ENCODE measurements around the gene TLE2.
"Not testable (repeated sequence)": the region's sequence is repeated elsewhere in the genome, so short reads cannot be mapped to it uniquely, and the experiment has no call there.

TLE2 gene

DNA sequence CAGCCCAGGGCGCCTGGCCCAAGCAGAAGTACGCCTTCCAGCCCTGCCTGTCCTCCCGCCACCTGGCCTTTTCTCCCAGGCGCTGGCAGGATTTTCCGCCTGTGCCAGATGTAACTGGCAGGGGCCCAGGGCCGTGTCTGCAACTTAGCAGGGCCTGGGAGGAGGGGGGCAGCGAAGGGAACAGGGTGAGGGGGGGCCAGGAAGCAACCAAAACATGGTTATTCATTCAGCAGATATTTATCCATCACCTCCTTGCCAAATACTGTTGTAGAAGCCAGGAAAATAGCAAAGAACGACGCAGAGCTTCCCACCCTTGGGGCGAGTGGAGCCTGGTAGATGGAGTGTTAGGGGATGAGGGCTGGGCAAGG, 46.1 kb downstream of the TLE2 start:
- no peak for DNase-seq (ENCODE audit: low spot score)

DNA sequence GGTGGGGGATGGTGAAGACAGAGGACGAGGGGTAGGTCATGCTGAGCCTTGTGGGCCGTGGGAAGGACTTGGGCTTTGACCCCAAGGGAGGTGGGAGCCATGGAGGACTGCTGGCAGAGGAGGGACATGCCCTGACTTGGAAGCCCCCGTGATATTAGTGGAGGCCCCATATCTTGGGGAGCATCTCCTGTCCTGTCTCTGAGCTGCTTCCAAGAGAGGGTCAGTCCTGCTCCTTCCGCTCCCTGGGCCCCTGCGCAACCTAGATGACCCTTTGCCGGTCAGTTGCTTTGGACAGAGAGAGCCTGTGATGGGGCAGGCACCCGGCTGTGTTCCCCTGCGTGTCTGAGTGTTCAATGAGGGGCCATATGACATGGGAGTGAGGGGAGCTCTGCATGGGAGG, 46.5 kb downstream of the TLE2 start:
- no peak for DNase-seq (ENCODE audit: low spot score)

- no peak for DNase-seq (ENCODE audit: low spot score)
Measured at GRCh38 chr19:2981898-2982297, 47.2 kb downstream of the TLE2 start.

- no peak for DNase-seq (ENCODE audit: low spot score)
Measured at GRCh38 chr19:2978772-2979171, 50.3 kb downstream of the TLE2 start.

DNA sequence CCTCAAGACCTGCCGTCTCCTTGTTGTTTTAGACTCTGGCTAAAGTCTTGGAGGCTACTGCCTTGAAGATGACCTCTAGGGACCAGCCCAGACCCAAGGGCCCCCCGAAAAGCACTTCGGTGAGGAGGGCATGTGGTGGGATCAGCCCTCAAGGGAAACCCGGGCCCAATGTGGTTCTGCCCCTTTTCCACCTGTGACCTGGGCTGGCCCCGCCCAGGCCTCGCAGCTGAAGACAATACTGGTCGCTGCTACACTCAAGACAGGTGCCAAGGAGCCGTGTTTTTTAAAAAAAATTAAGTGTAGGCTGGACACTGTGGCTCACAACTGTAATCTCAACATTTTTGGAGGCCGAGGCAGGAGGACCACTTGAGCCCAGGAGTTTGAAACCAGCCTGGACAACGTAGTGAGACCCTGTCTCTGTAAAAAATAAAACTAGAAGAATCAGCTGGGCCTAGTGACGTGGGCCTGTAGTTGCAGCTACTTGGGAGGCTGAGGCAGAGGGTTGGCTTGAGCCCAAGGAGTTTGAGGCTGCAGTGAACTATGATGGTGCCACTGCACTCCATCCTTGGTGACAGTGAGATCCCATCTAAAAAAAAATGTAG, 50.8 kb downstream of the TLE2 start:
- DNase-seq (ENCODE audit: low spot score), result no peak

DNA sequence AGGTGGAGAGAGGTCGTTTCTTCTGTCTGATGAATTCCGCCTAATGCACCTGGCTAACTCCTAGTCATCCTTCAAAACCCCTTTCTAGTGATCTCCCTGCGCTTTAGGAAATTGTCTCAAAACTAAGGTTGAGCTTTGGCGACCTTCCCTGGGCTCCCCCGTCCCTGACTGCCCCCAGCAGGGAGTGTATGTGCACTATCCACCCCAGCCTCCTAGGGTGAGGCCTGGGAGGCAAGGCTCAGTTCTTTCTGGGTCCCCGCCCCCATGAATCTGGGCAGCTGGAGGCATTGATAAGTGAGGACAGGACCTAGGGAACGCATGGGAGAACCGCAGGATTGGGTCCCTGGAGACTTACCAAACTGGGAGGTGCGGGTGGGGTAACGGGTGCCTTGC, 51.3 kb downstream of the TLE2 start:
- peak; percentile 58 for DNase-seq (ENCODE audit: low spot score)

DNA sequence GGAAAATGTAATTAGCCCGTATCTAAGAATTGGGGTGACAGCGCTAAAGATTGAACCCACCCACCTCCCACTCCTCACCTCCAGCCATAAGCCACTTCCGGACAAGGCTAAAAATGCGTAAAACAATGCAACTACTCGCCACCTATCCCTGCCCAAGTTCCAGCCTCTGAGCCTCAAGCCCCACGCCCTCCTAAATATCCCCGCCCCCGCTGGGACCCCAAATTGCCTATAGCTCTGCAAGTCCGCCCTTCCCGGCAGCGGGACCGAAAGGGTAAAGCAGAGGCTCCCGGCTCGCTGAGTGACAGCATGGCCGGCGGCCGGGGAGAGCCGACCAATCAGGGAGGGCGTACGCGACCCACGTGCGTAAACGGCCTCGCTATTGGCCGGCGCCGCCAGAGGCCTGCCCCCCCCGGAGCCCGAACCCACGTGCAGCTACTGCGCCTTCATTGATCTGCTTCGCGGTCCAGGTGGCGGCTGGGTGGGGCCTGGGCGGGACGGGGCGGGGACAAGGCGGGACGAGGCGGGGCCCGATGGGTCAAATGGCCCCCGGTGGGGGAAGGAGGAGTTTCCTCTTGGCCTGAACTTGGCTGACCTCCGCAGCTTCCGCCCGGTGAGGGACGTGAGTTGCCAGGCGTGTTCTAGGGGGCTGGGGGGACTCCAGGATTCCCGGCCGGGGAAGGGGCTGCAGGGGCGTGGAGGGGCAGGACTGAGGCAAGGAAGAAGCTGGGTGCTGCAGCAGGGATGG, 51.9 kb downstream of the TLE2 start, which contains the start of gene TLE6:
Gene TLE6 (plus strand): TSS at position 564 of the 745 bp plus-strand sequence. CDS start 670 bp downstream, outside the sequence.
- DNase-seq (ENCODE audit: low spot score), result peak; percentile 98

GRCh38 chr19:2976609-2977000, 52.5 kb downstream of the TLE2 start:
- no peak for DNase-seq (ENCODE audit: low spot score)

DNA sequence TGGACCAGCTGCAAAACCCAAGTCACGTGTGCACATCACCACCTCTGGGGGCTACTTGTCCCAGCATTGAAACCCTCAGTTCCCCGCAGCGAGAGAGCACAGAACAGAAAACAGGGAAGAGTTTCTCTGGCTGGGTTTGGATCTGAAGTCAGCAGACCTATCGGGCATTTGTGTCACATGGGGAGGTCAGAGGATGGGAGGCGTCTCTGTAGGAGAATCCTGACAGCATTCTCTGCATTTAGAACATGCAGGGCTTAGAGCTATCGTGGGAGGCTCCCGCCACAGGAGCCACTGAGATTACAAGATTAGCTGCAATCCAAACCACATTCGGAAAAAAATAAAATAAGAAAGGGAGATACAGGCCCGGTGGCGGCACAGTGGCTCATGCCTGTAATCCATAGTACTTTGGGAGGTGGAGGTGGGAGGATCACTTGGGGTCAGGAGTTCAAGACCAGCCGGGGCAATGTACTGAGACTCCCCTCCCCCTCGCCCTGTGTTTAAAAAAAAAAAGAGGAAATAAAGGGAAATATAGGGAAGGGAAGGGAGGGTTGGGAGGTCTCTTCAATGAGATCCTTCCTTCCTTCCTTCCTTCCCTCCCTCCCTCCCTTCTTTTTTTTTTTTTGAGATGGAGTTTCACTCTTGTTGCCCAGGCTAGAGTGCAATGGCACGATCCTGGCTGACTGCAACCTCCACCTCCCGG, 54.6 kb downstream of the TLE2 start:
- DNase-seq (ENCODE audit: low spot score), result no peak

DNA sequence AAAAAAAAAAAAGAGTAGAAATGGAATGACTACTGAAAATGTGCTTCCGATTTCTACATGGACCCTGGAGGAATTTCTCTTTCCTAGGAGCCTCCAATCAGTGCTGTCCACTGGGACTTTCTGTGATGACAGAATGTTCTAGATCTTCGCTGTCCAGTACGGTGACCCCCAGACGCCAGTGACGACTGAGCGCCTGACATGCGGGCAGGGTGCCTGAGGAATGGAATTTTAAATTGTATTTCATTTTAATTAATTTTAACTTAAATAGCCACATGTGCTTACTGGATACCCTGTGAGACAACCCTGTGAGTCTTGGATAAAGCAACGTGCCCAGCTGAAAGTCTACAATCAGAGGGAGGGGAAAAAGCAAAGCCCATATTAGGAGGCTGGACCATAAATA, 55.9 kb downstream of the TLE2 start:
- no peak for DNase-seq (ENCODE audit: low spot score)

DNA sequence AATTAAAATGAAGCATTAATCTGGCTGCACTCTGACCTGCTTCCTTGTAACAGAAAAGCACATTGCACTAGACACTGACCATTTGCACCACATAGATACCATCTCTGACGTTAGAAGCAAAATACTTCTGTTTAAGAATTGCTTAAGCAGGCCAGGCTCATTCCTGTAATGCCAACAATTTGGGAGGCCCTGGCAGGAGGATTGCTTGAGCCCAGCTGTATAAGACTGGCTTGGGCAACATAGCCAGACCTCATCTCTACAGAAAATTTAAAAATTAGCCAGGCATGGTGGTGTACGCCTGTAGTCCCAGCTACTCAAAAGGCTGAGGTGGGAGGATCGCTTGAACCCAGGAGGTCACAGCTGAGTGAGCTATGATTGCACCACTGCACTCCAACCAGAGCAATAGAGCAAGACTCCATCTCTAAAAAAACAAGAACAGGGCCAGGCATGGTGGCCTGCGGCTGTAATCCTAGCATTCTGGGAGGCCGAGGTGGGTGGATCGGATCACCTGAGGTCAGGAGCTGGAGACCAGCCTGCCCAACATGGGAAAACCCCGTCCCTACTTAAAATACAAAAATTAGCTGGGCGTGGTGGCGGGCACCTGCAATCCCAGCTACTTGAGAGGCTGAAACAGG, 58.8 kb downstream of the TLE2 start:
- DNase-seq (ENCODE audit: low spot score), result no peak

DNA sequence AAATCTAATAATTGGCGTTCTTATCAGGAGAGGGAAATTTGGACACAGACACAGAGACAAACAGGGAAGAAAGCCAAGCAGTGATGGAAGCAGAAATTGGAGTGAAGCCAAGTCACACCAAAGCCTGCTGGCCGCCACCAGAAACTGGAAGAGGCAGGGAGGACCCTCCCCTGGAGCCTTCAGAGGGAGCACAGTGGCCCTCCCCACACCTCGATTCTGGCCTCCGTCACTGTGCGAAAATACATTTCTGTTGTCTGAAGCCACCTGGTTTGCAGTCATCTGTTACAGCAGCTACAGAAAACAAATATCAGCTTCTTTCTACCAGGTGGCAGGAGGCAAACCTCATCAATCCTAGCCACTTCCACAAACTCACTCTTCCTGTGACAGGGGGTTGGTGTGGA, 60.0 kb downstream of the TLE2 start:
- no peak for DNase-seq (ENCODE audit: low spot score)

DNA sequence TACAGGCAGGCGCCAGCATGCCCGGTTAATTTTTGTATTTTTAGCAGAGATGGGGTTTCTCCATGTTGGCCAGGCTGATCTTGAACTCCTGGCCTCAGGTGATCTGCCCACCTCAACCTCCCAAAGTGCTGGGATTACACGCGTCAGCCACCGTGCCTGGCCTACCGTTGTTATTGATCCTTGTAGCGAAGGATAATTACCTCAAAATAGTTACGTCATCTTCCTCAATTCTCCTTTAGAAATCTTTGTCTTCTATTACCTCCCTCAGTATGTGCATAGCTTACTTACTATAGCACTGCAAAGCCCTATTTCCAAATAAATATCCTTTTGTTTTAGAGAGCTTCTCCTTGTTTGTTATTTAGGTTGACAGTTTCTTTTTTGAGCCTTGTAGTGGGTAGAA, 61.1 kb downstream of the TLE2 start:
- no peak for DNase-seq (ENCODE audit: low spot score)

GRCh38 chr19:2964874-2965273, 64.2 kb downstream of the TLE2 start:
- no peak for DNase-seq (ENCODE audit: low spot score)

- not testable (repeated sequence) for DNase-seq (ENCODE audit: low spot score)
Measured at GRCh38 chr19:2963631-2964030, 65.4 kb downstream of the TLE2 start.

DNA sequence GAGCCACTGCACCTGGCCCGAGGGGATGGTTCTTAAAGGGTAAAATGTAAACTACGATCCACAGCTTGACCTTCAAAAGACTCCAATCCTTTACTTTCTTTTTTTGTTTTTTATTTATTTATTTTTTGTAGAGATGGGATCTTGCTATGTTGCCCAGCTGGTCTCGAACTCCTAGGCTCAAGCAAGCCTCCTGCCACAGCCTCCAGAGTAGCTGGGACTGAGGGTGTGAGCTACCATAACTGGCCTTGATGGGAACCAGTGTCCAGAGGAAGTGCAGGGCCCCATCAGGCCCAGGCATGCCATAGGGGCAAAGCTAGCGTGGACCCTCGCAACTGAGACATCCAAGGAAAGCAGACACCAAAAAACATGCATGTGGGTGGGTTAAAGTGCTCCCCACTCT, 66.0 kb downstream of the TLE2 start:
- DNase-seq (ENCODE audit: low spot score), result no peak

DNA sequence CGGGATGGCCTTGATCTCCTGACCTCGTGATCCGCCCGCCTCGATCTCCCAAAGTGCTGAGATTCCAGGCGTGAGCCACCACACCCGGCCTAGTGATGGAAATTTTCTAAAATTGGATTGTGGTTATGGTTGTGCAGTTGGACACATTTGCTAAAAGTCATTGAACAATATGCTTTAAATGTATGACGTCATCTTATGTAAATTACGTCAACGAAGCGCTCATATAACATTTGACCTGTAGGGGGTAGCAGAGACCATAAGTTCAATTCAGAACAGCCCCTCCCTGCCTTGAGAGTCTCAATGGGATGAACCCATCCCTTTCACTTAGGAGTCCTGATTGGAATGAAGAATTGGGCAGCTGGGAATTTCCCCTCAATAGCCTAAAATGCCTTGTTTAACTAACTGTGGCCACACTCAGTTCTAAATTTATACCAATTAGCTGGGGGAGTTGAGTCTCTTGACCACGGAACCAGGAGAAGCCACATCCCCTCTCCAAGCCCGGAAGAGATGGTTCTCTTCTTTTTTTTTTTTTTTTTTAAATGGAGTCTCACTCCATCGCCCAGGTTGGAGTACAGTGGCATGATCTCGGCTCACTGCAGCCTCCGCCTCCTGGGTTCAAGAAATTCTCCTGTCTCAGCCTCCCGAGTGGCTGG, 66.9 kb downstream of the TLE2 start:
- DNase-seq (ENCODE audit: low spot score), result no peak

DNA sequence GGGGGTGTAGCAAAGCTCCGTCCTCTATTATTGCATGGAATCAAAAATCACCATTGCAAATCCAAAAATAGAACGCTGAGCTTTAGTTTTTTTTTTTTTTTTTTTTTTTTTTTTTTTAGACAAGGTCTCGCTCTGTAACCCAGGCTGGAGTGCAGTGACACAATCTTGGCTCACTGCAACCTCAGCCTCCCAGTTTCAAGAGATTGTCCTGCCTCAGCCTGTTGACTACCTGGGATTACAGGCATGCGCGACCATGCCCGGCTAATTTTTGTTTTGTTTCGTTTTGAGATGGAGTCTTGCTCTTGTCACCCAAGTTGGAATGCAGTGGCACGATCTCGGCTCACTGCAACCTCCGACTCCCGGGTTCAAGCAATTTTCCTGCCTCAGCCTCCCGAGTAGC, 69.0 kb downstream of the TLE2 start:
- no peak for DNase-seq (ENCODE audit: low spot score)

- no peak for DNase-seq (ENCODE audit: low spot score)
Measured at GRCh38 chr19:2957160-2957559, 71.9 kb downstream of the TLE2 start.

- DNase-seq (ENCODE audit: low spot score), result no peak
Measured at GRCh38 chr19:2952953-2953481, 76.1 kb downstream of the TLE2 start.

- DNase-seq (ENCODE audit: low spot score), result peak; percentile 98
Measured at GRCh38 chr19:2950286-2951124, 78.6 kb downstream of the TLE2 start.
